ENCODE results near the gene DCPS.

Gene DCPS

DNA sequence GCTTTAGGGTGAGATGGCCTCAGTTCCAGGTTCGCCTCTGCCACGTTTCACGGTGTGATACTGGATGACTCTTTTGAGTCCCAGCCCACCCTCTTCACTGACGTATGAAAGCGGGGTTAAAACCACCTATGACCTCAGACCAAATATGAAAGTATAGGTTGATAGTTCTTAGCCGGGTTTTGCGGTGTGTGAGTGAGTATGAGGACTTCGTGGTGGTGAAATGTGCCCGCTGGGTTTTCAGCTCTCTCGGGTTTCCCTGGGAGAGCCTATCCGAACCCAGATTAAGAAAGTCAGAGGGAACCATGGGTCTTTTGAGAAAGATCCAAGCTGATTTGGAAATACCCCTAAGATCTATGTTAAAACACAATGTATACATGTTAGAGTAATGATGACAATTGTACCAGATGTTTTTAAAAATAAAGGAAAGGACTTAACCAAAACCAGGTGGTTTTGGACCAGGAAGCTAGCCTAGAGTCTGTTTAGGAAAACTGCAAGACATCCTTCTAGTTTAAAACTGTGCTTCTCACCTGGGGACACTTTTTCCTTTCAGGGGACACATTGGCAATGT, 25.9 kb downstream of the DCPS start:
- no peak overlapping the region for H3K4me3 ChIP-seq (ENCODE audit: low read length)
- H3K9me3 ChIP-seq (replicated peaks; ENCODE audit: low read length) = no peaks in the 10 kb centered on the region
- peaks cover 15% of the 10 kb centered on the region for H3K4me1 ChIP-seq (ENCODE audit: control insufficient read depth, insufficient read depth, low read length)
- H3K27me3 ChIP-seq (ENCODE audit: control insufficient read depth, insufficient read depth, low read length) = no peaks in the 10 kb centered on the region
- H3K9ac ChIP-seq (ENCODE audit: low read depth, low read length) = no peak overlapping the region
- H3K36me3 ChIP-seq (ENCODE audit: insufficient read depth, low read length) = no peaks in the 10 kb centered on the region
- H3K4me2 ChIP-seq (ENCODE audit: low read length) = no peak overlapping the region

DNA sequence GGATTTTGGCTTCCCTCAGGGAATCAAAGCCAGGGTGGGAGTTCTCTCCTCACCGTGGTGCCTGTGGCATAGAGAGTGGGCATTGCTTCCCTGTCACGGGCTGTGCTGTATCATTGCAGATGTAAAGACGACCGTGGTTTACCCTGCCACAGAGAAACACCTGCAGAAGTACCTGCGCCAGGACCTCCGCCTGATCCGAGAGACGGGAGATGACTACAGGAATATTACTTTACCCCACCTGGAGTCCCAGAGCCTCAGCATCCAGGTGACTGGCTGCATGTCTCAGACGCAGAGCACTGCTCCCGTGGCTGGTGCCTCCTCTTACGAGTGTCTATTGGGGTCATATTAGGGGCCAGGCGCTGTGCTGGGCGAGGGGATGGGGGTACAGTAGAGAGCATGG, 27.4 kb downstream of the DCPS start:
- H3K9ac ChIP-seq (ENCODE audit: low read depth, low read length) = no peak overlapping the region
- no peaks in the 10 kb centered on the region for H3K27me3 ChIP-seq (ENCODE audit: control insufficient read depth, insufficient read depth, low read length)
- no peaks in the 10 kb centered on the region for H3K36me3 ChIP-seq (ENCODE audit: insufficient read depth, low read length)
- H3K4me2 ChIP-seq (ENCODE audit: low read length) = no peak overlapping the region
- no peak overlapping the region for H3K4me3 ChIP-seq (ENCODE audit: low read length)
- H3K9me3 ChIP-seq (replicated peaks; ENCODE audit: low read length) = no peaks in the 10 kb centered on the region
- peaks cover 18% of the 10 kb centered on the region for H3K4me1 ChIP-seq (ENCODE audit: control insufficient read depth, insufficient read depth, low read length)

DNA sequence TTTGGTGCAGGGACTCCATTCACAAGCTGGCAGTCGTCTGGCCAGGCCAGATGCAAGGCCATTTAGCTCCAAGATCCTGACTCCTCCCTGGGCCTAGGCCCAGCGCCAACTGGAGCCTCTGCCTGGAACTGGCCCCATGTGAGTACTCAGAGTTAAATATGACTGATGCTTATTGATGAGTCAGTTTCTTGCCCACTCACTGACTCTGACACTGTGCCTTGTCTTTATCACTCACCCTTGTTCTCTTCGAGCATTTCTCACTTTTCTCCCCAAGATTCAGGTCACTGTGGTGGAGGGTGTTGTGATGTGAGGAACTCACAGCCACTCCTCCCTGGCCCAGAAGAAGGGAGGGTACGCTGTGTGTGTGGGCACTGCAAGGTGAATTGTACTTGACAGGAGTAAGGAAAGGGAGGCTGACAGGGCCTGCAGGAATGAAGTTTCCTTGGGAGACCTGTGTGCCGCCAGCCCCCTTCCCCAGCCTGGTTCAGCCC, 28.4 kb downstream of the DCPS start:
- H3K4me1 ChIP-seq (ENCODE audit: control insufficient read depth, insufficient read depth, low read length) = peaks cover 18% of the 10 kb centered on the region
- no peak overlapping the region for H3K4me3 ChIP-seq (ENCODE audit: low read length)
- H3K9ac ChIP-seq (ENCODE audit: low read depth, low read length) = peak overlapping the region; percentile 14
- H3K4me2 ChIP-seq (ENCODE audit: low read length) = peak overlapping the region; percentile 58
- no peaks in the 10 kb centered on the region for H3K36me3 ChIP-seq (ENCODE audit: insufficient read depth, low read length)
- no peaks in the 10 kb centered on the region for H3K27me3 ChIP-seq (ENCODE audit: control insufficient read depth, insufficient read depth, low read length)
- no peaks in the 10 kb centered on the region for H3K9me3 ChIP-seq (replicated peaks; ENCODE audit: low read length)

DNA sequence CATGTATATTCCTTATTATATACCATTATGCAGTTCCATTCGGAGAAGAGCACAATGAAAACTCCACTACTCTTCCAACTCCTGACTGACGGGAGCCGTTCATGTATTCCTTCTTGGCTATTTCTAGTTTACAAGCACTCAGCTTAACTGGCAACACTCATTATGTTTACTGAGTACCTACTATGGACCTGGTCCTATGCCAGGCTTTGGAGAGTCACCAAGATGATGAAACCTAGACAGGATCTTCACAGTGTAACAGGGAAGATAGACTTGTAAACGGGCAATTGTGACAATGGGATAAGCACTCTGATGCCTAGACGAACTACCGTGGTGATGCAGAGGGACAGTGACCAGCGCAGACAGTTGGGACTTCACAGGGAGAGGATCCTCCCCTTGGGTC, 29.3 kb downstream of the DCPS start:
- Histone ChIP-seq H3K4me1 (ENCODE audit: control insufficient read depth, insufficient read depth, low read length) (peaks cover 18% of the 10 kb centered on the region), H3K4me2 (ENCODE audit: low read length) (no peak overlapping the region), H3K36me3 (ENCODE audit: insufficient read depth, low read length) (no peaks in the 10 kb centered on the region), H3K9ac (ENCODE audit: low read depth, low read length) (no peak overlapping the region), H3K9me3 (replicated peaks; ENCODE audit: low read length) (no peaks in the 10 kb centered on the region), H3K27me3 (ENCODE audit: control insufficient read depth, insufficient read depth, low read length) (no peaks in the 10 kb centered on the region), H3K4me3 (ENCODE audit: low read length) (no peak overlapping the region)

DNA sequence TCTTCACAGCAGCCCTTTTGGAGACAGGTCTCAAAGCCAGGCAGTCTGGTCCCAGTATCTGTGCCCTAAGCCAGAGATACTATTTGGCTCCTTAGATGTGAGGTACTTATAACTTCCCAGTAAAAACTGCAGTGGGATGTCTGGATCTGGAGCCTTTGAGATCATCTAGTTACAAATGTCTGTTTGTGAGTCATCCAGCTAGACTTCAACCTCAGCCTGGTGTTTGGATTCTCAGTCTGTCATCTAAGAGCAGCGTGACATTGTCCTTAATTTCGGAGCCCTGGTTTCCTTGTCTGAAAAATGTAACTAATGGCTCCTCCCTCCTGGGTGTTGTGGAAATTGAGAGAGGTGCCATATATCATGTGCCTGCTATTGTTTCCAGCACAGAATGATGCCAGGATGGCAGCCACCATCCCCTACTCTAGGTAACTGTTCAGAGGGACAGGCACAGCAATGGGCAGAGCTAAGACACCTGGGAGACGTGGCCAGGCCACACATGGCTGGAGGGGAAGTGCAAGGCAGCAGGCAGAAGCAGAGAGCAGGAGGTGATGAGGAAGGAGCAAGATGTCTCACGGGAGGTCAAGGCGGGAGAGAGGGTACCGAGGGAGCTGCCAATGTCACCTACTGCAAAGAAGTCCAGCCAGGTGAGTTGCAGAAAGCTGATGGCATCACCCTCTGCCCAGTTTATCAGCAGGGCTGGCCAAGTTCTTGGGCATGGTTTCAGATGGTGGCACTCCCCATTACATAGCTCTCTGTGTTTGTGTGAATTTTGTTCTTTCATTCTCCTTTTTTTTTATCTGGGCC, 31.0 kb downstream of the DCPS start:
- no peaks in the 10 kb centered on the region for H3K9me3 ChIP-seq (replicated peaks; ENCODE audit: low read length)
- peaks cover 18% of the 10 kb centered on the region for H3K4me1 ChIP-seq (ENCODE audit: control insufficient read depth, insufficient read depth, low read length)
- peaks cover 8% of the 10 kb centered on the region for H3K36me3 ChIP-seq (ENCODE audit: insufficient read depth, low read length)
- no peak overlapping the region for H3K9ac ChIP-seq (ENCODE audit: low read depth, low read length)
- no peak overlapping the region for H3K4me2 ChIP-seq (ENCODE audit: low read length)
- no peaks in the 10 kb centered on the region for H3K27me3 ChIP-seq (ENCODE audit: control insufficient read depth, insufficient read depth, low read length)
- H3K4me3 ChIP-seq (ENCODE audit: low read length) = no peak overlapping the region

DNA sequence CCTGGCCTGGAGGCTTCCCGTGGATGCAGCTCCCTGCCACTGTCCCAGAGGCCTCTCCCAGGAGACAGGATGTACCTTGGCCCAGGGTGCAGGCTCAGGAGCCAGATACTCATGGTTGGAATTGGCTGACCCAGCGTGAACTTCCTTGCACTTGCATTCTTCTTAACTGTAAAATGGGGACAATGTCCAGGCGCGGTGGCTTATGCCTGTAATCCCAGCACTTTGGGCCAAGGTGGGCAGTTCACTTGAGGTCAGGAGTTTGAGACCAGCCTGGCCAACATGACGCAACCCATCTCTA, 31.6 kb downstream of the DCPS start:
- Histone ChIP-seq H3K4me2 (ENCODE audit: low read length) (no peak overlapping the region), H3K9ac (ENCODE audit: low read depth, low read length) (no peak overlapping the region), H3K4me3 (ENCODE audit: low read length) (no peak overlapping the region), H3K4me1 (ENCODE audit: control insufficient read depth, insufficient read depth, low read length) (peaks cover 18% of the 10 kb centered on the region), H3K36me3 (ENCODE audit: insufficient read depth, low read length) (peaks cover 8% of the 10 kb centered on the region), H3K27me3 (ENCODE audit: control insufficient read depth, insufficient read depth, low read length) (no peaks in the 10 kb centered on the region), H3K9me3 (replicated peaks; ENCODE audit: low read length) (no peaks in the 10 kb centered on the region)

DNA sequence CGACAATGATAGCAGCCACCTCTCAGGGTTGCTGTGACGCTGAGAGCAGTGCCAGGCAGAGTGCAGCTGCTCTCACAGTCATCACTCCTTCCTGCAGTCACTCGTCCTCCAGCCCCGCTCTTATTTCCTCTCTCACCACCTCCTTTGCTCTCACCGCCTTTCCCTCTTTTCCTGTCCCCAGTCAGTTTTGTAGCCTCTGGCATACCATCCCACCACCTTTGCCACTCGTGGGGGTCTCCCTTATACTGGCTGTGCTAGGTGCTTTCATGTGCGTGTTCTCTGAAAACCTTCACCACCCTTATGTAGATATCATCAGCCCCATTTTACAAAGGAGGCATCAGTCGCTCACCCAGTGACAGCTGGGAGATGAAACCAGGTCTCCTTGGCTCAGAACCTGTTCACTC, 32.3 kb downstream of the DCPS start:
- Histone ChIP-seq H3K36me3 (ENCODE audit: insufficient read depth, low read length) (peaks cover 8% of the 10 kb centered on the region), H3K4me2 (ENCODE audit: low read length) (no peak overlapping the region), H3K9me3 (replicated peaks; ENCODE audit: low read length) (no peaks in the 10 kb centered on the region), H3K4me3 (ENCODE audit: low read length) (no peak overlapping the region), H3K4me1 (ENCODE audit: control insufficient read depth, insufficient read depth, low read length) (peaks cover 20% of the 10 kb centered on the region), H3K27me3 (ENCODE audit: control insufficient read depth, insufficient read depth, low read length) (no peaks in the 10 kb centered on the region), H3K9ac (ENCODE audit: low read depth, low read length) (no peak overlapping the region)

DNA sequence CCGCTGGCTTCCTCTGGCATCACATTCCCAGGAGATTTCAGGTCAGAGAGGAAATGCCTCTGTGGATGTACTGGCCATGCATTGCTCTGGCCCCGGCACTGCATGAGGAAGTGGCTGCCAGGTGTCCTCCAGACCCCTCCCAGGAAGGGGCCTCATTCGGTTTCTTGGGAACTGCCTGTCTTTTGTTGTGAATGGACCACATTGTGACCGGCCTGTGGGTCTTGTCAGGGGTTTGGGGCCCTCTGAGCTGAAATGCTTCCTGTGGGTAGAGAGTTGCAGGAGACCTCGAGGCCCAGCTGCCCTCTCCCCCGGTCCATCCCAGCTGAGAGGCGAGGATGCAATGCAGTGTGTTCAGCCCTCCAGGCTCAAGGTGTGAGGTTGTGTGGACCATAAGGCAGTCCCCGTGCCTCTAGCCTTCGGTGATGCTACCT, 32.8 kb downstream of the DCPS start:
- Histone ChIP-seq H3K27me3 (ENCODE audit: control insufficient read depth, insufficient read depth, low read length) (no peaks in the 10 kb centered on the region), H3K9ac (ENCODE audit: low read depth, low read length) (no peak overlapping the region), H3K9me3 (replicated peaks; ENCODE audit: low read length) (no peaks in the 10 kb centered on the region), H3K4me1 (ENCODE audit: control insufficient read depth, insufficient read depth, low read length) (peaks cover 24% of the 10 kb centered on the region), H3K4me2 (ENCODE audit: low read length) (no peak overlapping the region), H3K36me3 (ENCODE audit: insufficient read depth, low read length) (peaks cover 8% of the 10 kb centered on the region), H3K4me3 (ENCODE audit: low read length) (no peak overlapping the region)

DNA sequence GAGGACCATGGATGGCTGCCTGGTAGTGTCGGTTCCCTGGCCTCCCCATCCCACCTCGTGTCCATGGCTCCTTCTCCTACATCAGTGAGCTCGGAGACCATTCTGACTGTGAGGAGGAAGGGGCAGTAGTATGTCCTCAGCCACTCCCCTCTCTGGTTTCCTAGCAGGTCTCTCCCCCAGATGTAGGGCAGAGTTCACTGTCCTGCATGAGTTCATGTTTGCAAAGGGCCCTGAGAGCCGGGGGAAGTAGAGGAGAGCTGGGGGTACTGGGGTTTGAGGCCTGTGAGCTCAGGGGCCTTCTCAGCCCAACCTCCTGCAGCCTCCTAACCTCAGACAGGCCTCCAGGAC, 33.2 kb downstream of the DCPS start:
- Histone ChIP-seq H3K4me3 (ENCODE audit: low read length) (no peak overlapping the region), H3K9ac (ENCODE audit: low read depth, low read length) (no peak overlapping the region), H3K4me1 (ENCODE audit: control insufficient read depth, insufficient read depth, low read length) (peaks cover 24% of the 10 kb centered on the region), H3K36me3 (ENCODE audit: insufficient read depth, low read length) (peaks cover 8% of the 10 kb centered on the region), H3K4me2 (ENCODE audit: low read length) (no peak overlapping the region), H3K9me3 (replicated peaks; ENCODE audit: low read length) (no peaks in the 10 kb centered on the region), H3K27me3 (ENCODE audit: control insufficient read depth, insufficient read depth, low read length) (no peaks in the 10 kb centered on the region)

DNA sequence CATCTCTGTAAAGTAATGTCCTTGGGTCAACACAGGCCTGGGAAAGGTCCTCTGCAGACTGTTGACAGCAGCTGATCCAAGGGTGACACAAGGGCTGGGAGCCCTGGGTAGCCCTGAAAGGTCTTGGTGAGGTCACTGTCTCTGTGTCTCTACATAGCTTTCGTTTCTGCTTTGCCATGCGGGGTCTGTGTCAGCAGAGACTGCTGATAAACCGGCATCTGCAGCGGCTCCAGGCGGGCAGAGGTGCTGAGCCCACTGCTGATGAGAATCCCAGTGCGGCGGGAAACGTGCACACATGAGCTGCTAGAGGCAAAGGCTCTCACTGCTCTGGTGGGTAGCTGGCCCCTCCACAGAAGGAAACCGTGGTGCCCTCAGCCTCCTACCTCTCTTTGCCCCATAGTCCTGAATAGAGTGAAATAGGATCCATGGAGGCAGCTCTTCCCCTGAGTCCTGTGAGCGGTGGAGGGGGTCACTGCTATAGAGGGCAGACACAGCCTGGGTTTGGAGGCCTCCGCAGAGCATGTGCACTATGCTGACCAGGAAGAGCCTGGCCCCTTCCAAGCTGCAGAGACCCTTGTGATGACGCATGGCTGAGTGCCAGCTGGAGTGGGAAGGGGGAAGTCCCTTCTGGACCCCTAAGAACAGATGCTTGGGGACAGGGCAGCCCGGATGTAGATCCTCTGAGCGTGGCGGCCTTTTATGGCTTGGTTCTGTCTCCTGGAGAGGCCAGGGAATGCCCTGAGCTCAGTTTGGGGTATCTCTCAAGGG, 33.8 kb downstream of the DCPS start:
- Histone ChIP-seq H3K9ac (ENCODE audit: low read depth, low read length) (no peak overlapping the region), H3K36me3 (ENCODE audit: insufficient read depth, low read length) (peaks cover 11% of the 10 kb centered on the region)

DNA sequence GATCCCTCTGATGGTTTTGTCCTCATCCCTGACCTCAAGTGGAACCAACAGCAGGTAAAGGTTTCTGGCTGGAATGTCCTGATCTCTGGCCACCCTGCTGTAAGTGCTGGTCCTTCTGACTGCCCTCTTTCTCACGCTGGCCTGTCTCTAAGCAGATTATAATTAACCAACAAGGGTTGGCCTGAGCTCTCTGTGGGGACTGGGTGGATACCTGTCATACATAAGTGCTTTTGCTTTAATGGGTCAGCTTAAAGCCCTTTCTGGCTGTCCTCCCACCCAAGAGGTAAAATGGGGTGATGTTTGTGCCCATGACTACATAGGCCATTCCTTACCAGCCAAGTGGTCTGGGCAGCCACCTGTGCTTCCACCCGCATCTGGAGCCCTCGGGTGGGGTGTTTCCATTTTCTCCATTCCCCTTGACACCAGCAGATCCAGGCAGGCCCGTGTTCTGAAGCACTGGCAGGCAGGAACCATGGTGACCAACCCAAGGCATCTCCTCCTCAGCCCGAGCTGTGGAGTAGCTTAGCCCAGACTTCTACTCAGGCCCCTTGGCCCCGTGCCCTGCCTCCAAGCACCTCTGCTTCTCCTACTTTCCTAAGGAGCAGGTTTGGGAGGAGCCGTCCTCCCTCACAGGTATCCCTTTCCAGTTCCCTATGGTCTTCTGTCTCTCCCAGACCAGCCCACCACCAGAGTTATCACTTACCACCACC, 34.6 kb downstream of the DCPS start:
- Histone ChIP-seq H3K4me3 (ENCODE audit: low read length) (no peak overlapping the region), H3K9ac (ENCODE audit: low read depth, low read length) (no peak overlapping the region), H3K4me1 (ENCODE audit: control insufficient read depth, insufficient read depth, low read length) (peaks cover 22% of the 10 kb centered on the region), H3K9me3 (replicated peaks; ENCODE audit: low read length) (no peaks in the 10 kb centered on the region), H3K4me2 (ENCODE audit: low read length) (no peak overlapping the region), H3K36me3 (ENCODE audit: insufficient read depth, low read length) (peaks cover 16% of the 10 kb centered on the region), H3K27me3 (ENCODE audit: control insufficient read depth, insufficient read depth, low read length) (no peaks in the 10 kb centered on the region)

More for the DNA sequence above, 33.8 kb downstream of the DCPS start:
- Histone ChIP-seq H3K9me3 (replicated peaks; ENCODE audit: low read length) (no peaks in the 10 kb centered on the region), H3K27me3 (ENCODE audit: control insufficient read depth, insufficient read depth, low read length) (no peaks in the 10 kb centered on the region), H3K4me3 (ENCODE audit: low read length) (no peak overlapping the region), H3K4me1 (ENCODE audit: control insufficient read depth, insufficient read depth, low read length) (peaks cover 23% of the 10 kb centered on the region), H3K4me2 (ENCODE audit: low read length) (no peak overlapping the region)
